B cell (primary cell): Measurements from ENCODE around the gene NTN1. TPM values are rescaled to one million over a fixed set of nuclear protein-coding genes. Genes with fewer than 3 reads are reported as not detected.

Source experiments
- ATAC-seq: fragments of 200-7000 bp; cut with Tn5 transposase; one replicate; pipeline ENCODE4 v1.10.0; 2021; ENCODE audit warnings: low read depth, mild to moderate bottlenecking, moderate number of reproducible peaks, moderate library complexity
- CTCF ChIA-PET: fragments of 350-600 bp; sonication (Branson Sonifier 250); formaldehyde crosslinking; loops from one replicate; lab custom pipeline; 2021; ENCODE audit warnings: antibody characterized with exemption, inconsistent platforms; lab: Charles Lee
- POLR2A ChIA-PET: fragments of 350-600 bp; sonication (Branson Sonifier 250); formaldehyde crosslinking; loops from one replicate; lab custom pipeline; 2021; ENCODE audit warnings: antibody characterized with exemption; lab: Charles Lee
- DNase-seq: peaks from one replicate; pipeline ENCODE4 v3.0.0; 2013
- H2AFZ ChIP-seq: 2 replicates; pipeline ENCODE4 v1.6.1; 2012; ENCODE audit warnings: mild to moderate bottlenecking, low read depth, low read length; ENCODE audit not compliant: insufficient read depth, poor library complexity, severe bottlenecking
- H3K27ac ChIP-seq, 2 donors: 1 replicate in 1 of 2; 2 replicates in 1 of 2; pipeline ENCODE4 v1.5.1; 2012 to 2013; ENCODE audit warnings: low read length in 2 of 2, mild to moderate bottlenecking in 2 of 2, moderate library complexity in 1 of 2
- H3K27me3 ChIP-seq, 4 experiments: fragments of 200-600 bp in 1 of 4; sonication (generic) in 1 of 4; replicated peaks in 1 of 4; 1 replicate in 2 of 4; 2 replicates in 2 of 4; pipeline versions ENCODE4 v1.6.1 to v1.7.0; 2013 to 2016; ENCODE audit warnings: low read length in 3 of 4, mild to moderate bottlenecking in 2 of 4, mixed read lengths in 1 of 4, moderate library complexity in 1 of 4; ENCODE audit not compliant: insufficient read depth in 4 of 4, control insufficient read depth in 3 of 4; ENCODE audit errors: control extremely low read depth in 1 of 4
- H3K36me3 ChIP-seq, 2 experiments: replicated peaks in 1 of 2; 1 replicate in 1 of 2; 2 replicates in 1 of 2; pipeline versions ENCODE4 v1.6.1 to v1.7.1; 2013; ENCODE audit warnings: low read length in 1 of 2; ENCODE audit not compliant: insufficient read depth in 2 of 2, control insufficient read depth in 1 of 2; ENCODE audit errors: control extremely low read depth in 1 of 2, extremely low read depth in 1 of 2
- H3K4me1 ChIP-seq, 2 donors: fragments of 200-600 bp in 1 of 2; sonication (generic) in 1 of 2; 1 replicate in 1 of 2; 2 replicates in 1 of 2; pipeline versions ENCODE4 v1.5.1 to v1.6.1; 2013 to 2017; ENCODE audit warnings: low read length in 2 of 2; ENCODE audit not compliant: control insufficient read depth in 2 of 2, insufficient read depth in 2 of 2
- H3K4me2 ChIP-seq: replicated peaks from 2 replicates; pipeline ENCODE3; 2012; ENCODE audit warnings: mild to moderate bottlenecking, low read depth, low read length; ENCODE audit not compliant: poor library complexity, severe bottlenecking
- H3K4me3 ChIP-seq, 5 experiments: fragments of 200-600 bp in 1 of 5; sonication (generic) in 1 of 5; 1 replicate in 3 of 5; 2 replicates in 2 of 5; pipeline versions ENCODE4 v1.5.1 to v1.7.0; 2011 to 2016; ENCODE audit warnings: low read length in 4 of 5, mild to moderate bottlenecking in 4 of 5, low read depth in 2 of 5, control low read depth in 1 of 5, moderate library complexity in 1 of 5; ENCODE audit not compliant: insufficient read depth in 1 of 5; ENCODE audit errors: control extremely low read depth in 1 of 5, extremely low read depth in 1 of 5
- H3K79me2 ChIP-seq: fragments of 200-600 bp; sonication (generic); one replicate; pipeline ENCODE4 v1.6.0; 2016; ENCODE audit warnings: low read length; ENCODE audit not compliant: control insufficient read depth, insufficient read depth
- H3K9ac ChIP-seq: fragments of 200-600 bp; sonication (generic); 2 replicates; pipeline ENCODE4 v1.6.1; 2017; ENCODE audit warnings: mild to moderate bottlenecking, low read length, moderate library complexity
- H3K9me3 ChIP-seq, 3 donors: one replicate each; pipeline versions ENCODE4 v1.6.1 to v1.7.1; 2013; ENCODE audit warnings: low read length in 2 of 3; ENCODE audit not compliant: control insufficient read depth in 2 of 3, insufficient read depth in 1 of 3; ENCODE audit errors: control extremely low read depth in 1 of 3
- H4K20me1 ChIP-seq: 2 replicates; pipeline ENCODE4 v1.6.0; 2012; ENCODE audit warnings: mild to moderate bottlenecking, low read length; ENCODE audit not compliant: insufficient read depth, control insufficient read depth, poor library complexity, severe bottlenecking
- H3K27ac Mint-ChIP-seq: one replicate; pipeline ENCODE4 v1.8.0; 2021; ENCODE audit warnings: mixed read lengths
- H3K27me3 Mint-ChIP-seq: one replicate; pipeline ENCODE4 v1.8.0; 2021; ENCODE audit warnings: mixed read lengths
- H3K4me1 Mint-ChIP-seq: one replicate; pipeline ENCODE4 v1.8.0; 2021; ENCODE audit warnings: mixed read lengths
- H3K4me3 Mint-ChIP-seq: one replicate; pipeline ENCODE4 v1.8.0; 2021; ENCODE audit warnings: mixed read lengths
- H3K9me3 Mint-ChIP-seq: one replicate; pipeline ENCODE4 v1.8.0; 2022; ENCODE audit warnings: mixed read lengths; ENCODE audit not compliant: insufficient read depth
- CTCF ChIP-seq: fragments of 200-600 bp; IDR thresholded peaks from one replicate; pipeline ENCODE4 v1.8.0; 2022; ENCODE audit warnings: antibody characterized with exemption, mild to moderate bottlenecking
- EZH2 ChIP-seq: IDR thresholded peaks from 2 replicates; pipeline ENCODE4 v1.6.1; 2012; ENCODE audit warnings: borderline replicate concordance, low read depth, mild to moderate bottlenecking, moderate library complexity, low read length; ENCODE audit not compliant: insufficient read depth, poor library complexity, severe bottlenecking
- WGBS: methylation state at CpG from one replicate; pipeline ENCODE4 v1.1.5; 2013; ENCODE audit warnings: missing lambda C conversion rate; ENCODE audit not compliant: insufficient coverage; 5-methylcytosine and 5-hydroxymethylcytosine counted together
- intact Hi-C: fragments of 100-400 bp; cut with micrococcal nuclease; formaldehyde crosslinking; loops from one replicate; pipeline ENCODE4 v1.10.0; 2022
- polyA plus RNA-seq: library from polyadenylated mRNA; depleted of rRNA; stranded (reverse); fragments of >200 nt; gene quantifications from 2 replicates; pipeline ENCODE4 v1.2.3, GENCODE V29; 2012
- total RNA-seq, 2 donors: library from RNA; stranded (reverse); fragments of 120-200 nt in 1 of 2; gene quantifications; 1 replicate in 1 of 2; 2 replicates in 1 of 2; pipeline versions ENCODE4 v1.2.3 to v1.2.4, GENCODE V29; 2013 to 2022

Gene NTN1
- total and polyA plus RNA-seq, 2 donors (not counting 1 experiment from before 2014, with no cell fraction given) = 0.10 to 0.25 TPM

GRCh38 chr17:9208381-9209105 is 187.2 kb downstream of the NTN1 start:
- Mint-ChIP-seq H3K27ac (no peak overlapping the region), H3K4me1 (peaks cover 22% of the 10 kb centered on the region), H3K4me3 (no peak overlapping the region), H3K9me3 (no peaks in the 10 kb centered on the region), H3K27me3 (no peaks in the 10 kb centered on the region)
- H3K9me3 ChIP-seq = no peaks in the 10 kb centered on the region
- H3K79me2 ChIP-seq = no peaks in the 10 kb centered on the region
- intact Hi-C loops = no loop called here
- DNase-seq (no peak), ATAC-seq (no peak)
- peaks cover 20 to 23% of the 10 kb centered on the region in 2 donors for H3K4me1 ChIP-seq
- no peaks in the 10 kb centered on the region for H3K36me3 ChIP-seq
- H2AFZ ChIP-seq = no peak overlapping the region
- WGBS = 92% methylated on average over 9 of the region's 10 CpGs
- no peak overlapping the region for H3K9ac ChIP-seq
- TF ChIP-seq EZH2 (no peak), CTCF (no peak)
- H4K20me1 ChIP-seq = no peaks in the 10 kb centered on the region
- no peak overlapping the region for H3K4me3 ChIP-seq
- H3K27me3 ChIP-seq = no peaks in the 10 kb centered on the region
- CTCF ChIA-PET = no interaction called here
- POLR2A ChIA-PET = no interaction called here
- H3K27ac ChIP-seq = no peak overlapping the region
- no peak overlapping the region for H3K4me2 ChIP-seq

- Histone ChIP-seq H3K27me3 (no peaks in the 10 kb centered on the region), H3K79me2 (no peaks in the 10 kb centered on the region), H3K36me3 (no peaks in the 10 kb centered on the region), H3K4me2 (no peak overlapping the region), H3K4me3 (no peak overlapping the region), H3K9ac (no peak overlapping the region), H4K20me1 (no peaks in the 10 kb centered on the region), H2AFZ (no peak overlapping the region), H3K9me3 (peaks cover 0 to under 1% (median 0%) of the 10 kb centered on the region in 3 donors), H3K27ac (no peak overlapping the region), H3K4me1 (peaks cover 12 to 15% of the 10 kb centered on the region in 2 donors)
- TF ChIP-seq CTCF (no peak), EZH2 (no peak)
- ChIA-PET POLR2A (no interaction called here), CTCF (no interaction called here)
- Mint-ChIP-seq H3K4me1 (peaks cover 14% of the 10 kb centered on the region), H3K27ac (no peak overlapping the region), H3K27me3 (no peaks in the 10 kb centered on the region), H3K9me3 (no peaks in the 10 kb centered on the region), H3K4me3 (no peak overlapping the region)
- ATAC-seq (no peak), DNase-seq (no peak)
- intact Hi-C loops = no loop called here
- WGBS = 93% methylated on average over 5 of the region's 5 CpGs
These were observed 188.0 kb downstream of the NTN1 start for GRCh38 chr17:9209347-9209746.
